IMR-90 (cell line): Measurements from ENCODE around the gene WHRN. TPM values are rescaled to one million over a fixed set of nuclear protein-coding genes. Genes with fewer than 3 reads are reported as not detected.

ENCODE experiments used
- ATAC-seq: fragments of 200-7000 bp; cut with Tn5 transposase; 2 replicates; pipeline ENCODE4 v1.9.1; 2020; ENCODE audit warnings: low read depth, mild to moderate bottlenecking, moderate library complexity
- BruUV-seq: library from RNA; stranded (reverse); fragments of 400-500 nt; replicated peaks from 2 replicates; lab custom pipeline; 2021; lab: Mats Ljungman, UMichigan
- CTCF ChIA-PET: fragments of 300-600 bp; formaldehyde crosslinking; extraction: SDS; loops from one replicate; lab custom pipeline; 2021; ENCODE audit warnings: antibody characterized with exemption; lab: Yijun Ruan, JAX
- POLR2A ChIA-PET: fragments of 300-600 bp; sonication (Branson Sonifier 250); formaldehyde crosslinking; loops from one replicate; lab custom pipeline; 2022; ENCODE audit warnings: antibody characterized with exemption; ENCODE audit not compliant: unreplicated experiment; lab: Charles Lee
- DNase-seq: peaks from one replicate; pipeline ENCODE4 v3.0.0; 2013
- H2AFZ ChIP-seq: replicated peaks from 2 replicates; pipeline ENCODE3; 2013; ENCODE audit warnings: low read length, mild to moderate bottlenecking; ENCODE audit not compliant: poor library complexity
- H2AK5ac ChIP-seq: 2 replicates; pipeline ENCODE4 v1.6.1; 2013; ENCODE audit warnings: low read depth, low read length, inconsistent platforms
- H2AK9ac ChIP-seq: replicated peaks from 2 replicates; pipeline ENCODE3; 2013; ENCODE audit warnings: mild to moderate bottlenecking, low read depth, low read length, moderate library complexity; ENCODE audit not compliant: poor library complexity
- H2BK120ac ChIP-seq: 2 replicates; pipeline ENCODE4 v1.6.1; 2013; ENCODE audit warnings: low read depth, low read length, inconsistent platforms
- H2BK15ac ChIP-seq: 3 replicates; pipeline ENCODE4 v1.6.1; 2013; ENCODE audit warnings: low read depth, low read length, inconsistent platforms
- H2BK20ac ChIP-seq: 2 replicates; pipeline ENCODE4 v1.6.1; 2013; ENCODE audit warnings: low read depth, mild to moderate bottlenecking, inconsistent platforms, low read length, moderate library complexity
- H2BK5ac ChIP-seq: 2 replicates; pipeline ENCODE4 v1.6.1; 2013; ENCODE audit warnings: mild to moderate bottlenecking, low read depth, low read length, inconsistent platforms; ENCODE audit not compliant: poor library complexity, severe bottlenecking
- H3K14ac ChIP-seq: replicated peaks from 2 replicates; pipeline ENCODE4 v1.6.1; 2013; ENCODE audit warnings: low read depth, low read length, inconsistent platforms
- H3K18ac ChIP-seq: 2 replicates; pipeline ENCODE4 v1.6.1; 2013; ENCODE audit warnings: low read depth, low read length, control low read depth
- H3K23ac ChIP-seq: 2 replicates; pipeline ENCODE4 v1.6.1; 2013; ENCODE audit warnings: low read depth, low read length, inconsistent platforms
- H3K27ac ChIP-seq: 2 replicates; pipeline ENCODE4 v1.5.1; 2013; ENCODE audit warnings: mild to moderate bottlenecking, control low read depth, low read length; ENCODE audit not compliant: insufficient read depth
- H3K27me3 ChIP-seq: 2 replicates; pipeline ENCODE4 v1.6.1; 2013; ENCODE audit warnings: low read length; ENCODE audit not compliant: control insufficient read depth, insufficient read depth
- H3K36me3 ChIP-seq: 2 replicates; pipeline ENCODE4 v1.6.1; 2013; ENCODE audit warnings: low read length, mixed read lengths; ENCODE audit not compliant: control insufficient read depth, insufficient read depth
- H3K4ac ChIP-seq: 2 replicates; pipeline ENCODE4 v1.6.1; 2013; ENCODE audit warnings: low read depth, low read length, inconsistent platforms
- H3K4me1 ChIP-seq: 2 replicates; pipeline ENCODE4 v1.6.1; 2013; ENCODE audit warnings: low read length, mixed read lengths; ENCODE audit not compliant: control insufficient read depth, insufficient read depth
- H3K4me2 ChIP-seq: 2 replicates; pipeline ENCODE4 v1.6.1; 2013; ENCODE audit warnings: low read depth, mild to moderate bottlenecking, control low read depth, low read length, moderate library complexity
- H3K4me3 ChIP-seq: 2 replicates; pipeline ENCODE4 v1.5.1; 2013; ENCODE audit warnings: low read depth, mild to moderate bottlenecking, control low read depth, low read length, moderate library complexity; ENCODE audit not compliant: insufficient read depth
- H3K56ac ChIP-seq: 2 replicates; pipeline ENCODE4 v1.6.1; 2013; ENCODE audit warnings: low read length, inconsistent platforms; ENCODE audit not compliant: insufficient read depth; ENCODE audit errors: extremely low read depth
- H3K79me1 ChIP-seq, 2 experiments: 2 replicates each; pipeline ENCODE4 v1.6.1; 2013; ENCODE audit warnings: low read length in 2 of 2, inconsistent platforms in 1 of 2, low read depth in 1 of 2
- H3K9ac ChIP-seq: 2 replicates; pipeline ENCODE4 v1.6.1; 2013; ENCODE audit warnings: low read depth, low read length, control low read depth
- H3K9me1 ChIP-seq: 2 replicates; pipeline ENCODE4 v1.6.1; 2013; ENCODE audit warnings: low read length, inconsistent platforms; ENCODE audit not compliant: insufficient read depth
- H3K9me3 ChIP-seq: 2 replicates; pipeline ENCODE4 v1.6.1; 2013; ENCODE audit warnings: low read length; ENCODE audit not compliant: control insufficient read depth, insufficient read depth
- H4K20me1 ChIP-seq: 2 replicates; pipeline ENCODE4 v1.6.1; 2013; ENCODE audit warnings: low read length, inconsistent platforms; ENCODE audit not compliant: insufficient read depth
- H4K5ac ChIP-seq: 2 replicates; pipeline ENCODE4 v1.6.1; 2013; ENCODE audit warnings: mild to moderate bottlenecking, low read depth, low read length, control low read depth
- H4K8ac ChIP-seq, 2 experiments: 2 replicates each; pipeline ENCODE4 v1.6.1; 2013; ENCODE audit warnings: low read depth in 2 of 2, low read length in 2 of 2, control low read depth in 1 of 2, inconsistent platforms in 1 of 2
- H4K91ac ChIP-seq: 2 replicates; pipeline ENCODE4 v1.6.1; 2013; ENCODE audit warnings: low read depth, low read length, inconsistent platforms; ENCODE audit not compliant: insufficient read depth
- CHD1 ChIP-seq: IDR thresholded peaks from 2 replicates; pipeline ENCODE4 v1.6.1; 2012; ENCODE audit warnings: low read depth, low read length, improper control_type of control experiment
- MAZ ChIP-seq: IDR thresholded peaks from 2 replicates; pipeline ENCODE4 v1.6.1; 2012; ENCODE audit warnings: low read depth, mild to moderate bottlenecking, low read length, improper control_type of control experiment, moderate library complexity, borderline replicate concordance
- MXI1 ChIP-seq: IDR thresholded peaks from 2 replicates; pipeline ENCODE4 v1.6.1; 2012; ENCODE audit warnings: low read depth, mild to moderate bottlenecking, low read length, moderate library complexity, borderline replicate concordance
- RAD21 ChIP-seq: IDR thresholded peaks from 2 replicates; pipeline ENCODE4 v1.6.1; 2012; ENCODE audit warnings: low read length, improper control_type of control experiment
- SMC3 ChIP-seq: fragments of 150-350 bp; IDR thresholded peaks from 2 replicates; pipeline ENCODE4 v1.6.1; 2016; ENCODE audit warnings: low read depth, mild to moderate bottlenecking, antibody characterized with exemption, low read length, moderate library complexity
- USF2 ChIP-seq: fragments of 150-350 bp; IDR thresholded peaks from 2 replicates; pipeline ENCODE4 v1.6.1; 2017; ENCODE audit warnings: mild to moderate bottlenecking, antibody characterized with exemption, low read length, low read depth
- WGBS, 2 experiments: methylation state at CpG; one replicate each; pipeline versions ENCODE4 v1.1.5 to v1.1.7; 2013; ENCODE audit warnings: missing lambda C conversion rate in 2 of 2; ENCODE audit not compliant: insufficient read length in 1 of 2; ENCODE audit errors: extremely low coverage in 2 of 2; 5-methylcytosine and 5-hydroxymethylcytosine counted together
- dilution Hi-C: fragments of 300-500 bp; cut with HindIII; formaldehyde crosslinking; loops from one replicate; pipeline ENCODE4 v1.14.3; 2018; ENCODE audit warnings: low sequenced_read_pairs; ENCODE audit not compliant: unreplicated experiment
- in situ Hi-C: fragments of 300-500 bp; cut with MboI; formaldehyde crosslinking; loops from 3 replicates; pipeline ENCODE4 v1.14.3; 2019; ENCODE audit warnings: low sequenced_read_pairs, inconsistent platforms, mixed read lengths
- intact Hi-C: fragments of 100-400 bp; cut with micrococcal nuclease; formaldehyde crosslinking; loops from 2 replicates; pipeline ENCODE4 v1.10.0; 2022
- polyA plus RNA-seq, 3 experiments: library from polyadenylated mRNA; depleted of rRNA; stranded (reverse); fragments of >200 nt; gene quantifications; 2 replicates each; pipeline ENCODE4 v1.2.3, GENCODE V29; 2012; ENCODE audit warnings: low replicate concordance in 1 of 3
- total RNA-seq: library from RNA; depleted of rRNA; stranded (reverse); fragments of >200 nt; gene quantifications from 2 replicates; pipeline ENCODE4 v1.2.3, GENCODE V29; 2012

The WHRN gene
- total and polyA plus RNA-seq, 2 of the 4 experiments (the other 2 are of a cell fraction): 0.18 to 2.6 TPM

DNA sequence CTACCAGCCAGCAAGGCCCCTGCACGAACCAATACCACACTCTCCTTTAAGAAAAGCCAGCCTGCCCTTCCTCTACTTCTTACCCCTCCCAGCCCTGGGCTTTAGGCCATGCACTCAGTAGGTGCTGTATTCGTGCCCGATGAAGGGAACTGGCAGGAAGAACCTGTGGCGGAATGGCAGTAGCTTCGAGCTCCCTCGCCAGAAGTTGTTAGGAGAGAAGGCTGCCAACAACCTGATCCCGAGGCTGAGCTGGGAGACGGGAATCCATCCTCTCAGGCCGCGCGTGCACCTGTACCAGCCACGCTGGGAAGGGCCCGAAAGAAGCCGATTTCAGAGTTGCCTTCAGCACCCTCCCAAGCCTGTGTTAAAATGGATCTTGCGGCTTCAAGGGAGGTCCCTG lies 72.2 kb downstream of the WHRN start:
- Histone ChIP-seq H3K18ac (no peak overlapping the region), H3K4me1 (no peaks in the 10 kb centered on the region), H4K20me1 (peaks cover 3% of the 10 kb centered on the region; the same call in 1 of the 2 replicates), H4K91ac (no peak overlapping the region), H3K56ac (no peak overlapping the region), H3K14ac (no peak overlapping the region), H3K27me3 (peaks cover 20% of the 10 kb centered on the region), H2AK5ac (no peak overlapping the region), H4K5ac (no peak overlapping the region), H3K27ac (no peak overlapping the region), H2BK120ac (no peak overlapping the region), H4K8ac (no peak overlapping the region), H3K9me3 (no peaks in the 10 kb centered on the region), H3K23ac (no peak overlapping the region), H3K4me2 (no peak overlapping the region), H3K4ac (no peak overlapping the region), H3K36me3 (no peaks in the 10 kb centered on the region), H3K4me3 (no peak overlapping the region), H2AFZ (no peak overlapping the region), H2BK5ac (no peak overlapping the region), H3K9me1 (no peaks in the 10 kb centered on the region), H2AK9ac (no peak overlapping the region), H2BK20ac (no peak overlapping the region), H3K9ac (no peak overlapping the region), H2BK15ac (no peak overlapping the region), H3K79me1 (no peaks in the 10 kb centered on the region)
- WGBS, 2 experiments: 87% methylated on average over 7 of the region's 15 CpGs; no CpG with 5 or more reads in 1 of the 2 experiments
- POLR2A ChIA-PET: no interaction called here
- intact Hi-C loops (loop anchor here (10.0 kb wide), 2 partner anchors 472 to 582 kb away; no protein-coding TSS in a partner anchor), dilution Hi-C loops (no loop called here), in situ Hi-C loops (loop anchor here (10.0 to 25.0 kb wide), 2 partner anchors 212 to 1079 kb away; no protein-coding TSS in a partner anchor)
- TF ChIP-seq SMC3 (no peak), RAD21 (no peak), CHD1 (no peak), MAZ (no peak), MXI1 (no peak), USF2 (no peak)
- no TSS peak for BruUV-seq
- DNase-seq (no peak), ATAC-seq (no peak)
- CTCF ChIA-PET: interaction anchor here (2.4 kb wide), 1 partner anchor 221 kb away, joined by 10 read pairs; no protein-coding TSS in a partner anchor
